Panc1 (cell line): Measurements from ENCODE around the gene PHF24. TPM values are rescaled to one million over a fixed set of nuclear protein-coding genes. Genes with fewer than 3 reads are reported as not detected.

Experiments
- ATAC-seq: fragments of 200-7000 bp; cut with Tn5 transposase; 2 replicates; pipeline ENCODE4 v1.9.1; 2020; ENCODE audit warnings: mild to moderate bottlenecking, moderate library complexity
- BruUV-seq: library from RNA; stranded (reverse); fragments of 400-500 nt; replicated peaks from 2 replicates; lab custom pipeline; 2021; lab: Mats Ljungman, UMichigan
- CTCF ChIA-PET: fragments of 300-600 bp; sonication (Branson Sonifier 250); formaldehyde crosslinking; loops from one replicate; lab custom pipeline; 2022; ENCODE audit warnings: antibody characterized with exemption; lab: Charles Lee
- POLR2A ChIA-PET: fragments of 300-600 bp; sonication (Branson Sonifier 250); formaldehyde crosslinking; loops from one replicate; lab custom pipeline; 2022; ENCODE audit warnings: antibody characterized with exemption; lab: Charles Lee
- DNase-seq: peaks from one replicate; pipeline ENCODE4 v3.0.0-alpha.2; 2010; ENCODE audit warnings: low read depth, low spot score
- H3K27ac ChIP-seq: 2 replicates; pipeline ENCODE4 v1.5.1; 2011; ENCODE audit warnings: mild to moderate bottlenecking, low read length, inconsistent platforms
- H3K27me3 ChIP-seq: fragments of 200-500 bp; sonication (Bioruptor generic); 2 replicates; pipeline ENCODE4 v1.6.0; 2014; ENCODE audit warnings: low read length, inconsistent platforms; ENCODE audit not compliant: control insufficient read depth, insufficient read depth
- H3K36me3 ChIP-seq: fragments of 200-500 bp; sonication (Bioruptor generic); 2 replicates; pipeline ENCODE4 v1.5.1; 2014; ENCODE audit warnings: inconsistent platforms, mild to moderate bottlenecking, low read length, moderate library complexity; ENCODE audit not compliant: control insufficient read depth, insufficient read depth
- H3K4me1 ChIP-seq: 2 replicates; pipeline ENCODE4 v1.5.1; 2011; ENCODE audit warnings: inconsistent platforms, mild to moderate bottlenecking, low read length, moderate library complexity; ENCODE audit not compliant: control insufficient read depth, insufficient read depth
- H3K4me3 ChIP-seq, 2 experiments: 2 replicates each; pipeline ENCODE4 v1.5.1; 2011 to 2012; ENCODE audit warnings: low read depth in 2 of 2, low read length in 2 of 2, mild to moderate bottlenecking in 2 of 2, inconsistent platforms in 1 of 2, moderate library complexity in 1 of 2
- H3K9me3 ChIP-seq: fragments of 200-500 bp; sonication (Bioruptor generic); 2 replicates; pipeline ENCODE4 v1.5.1; 2014; ENCODE audit warnings: low read depth, mild to moderate bottlenecking, inconsistent platforms, low read length, moderate library complexity; ENCODE audit not compliant: control insufficient read depth, insufficient read depth
- POLR2AphosphoS5 ChIP-seq: IDR thresholded peaks from 2 replicates; pipeline ENCODE4 v1.6.1; 2012; ENCODE audit warnings: mild to moderate bottlenecking, low read depth, low read length, moderate library complexity
- SIN3A ChIP-seq: IDR thresholded peaks from 2 replicates; pipeline ENCODE4 v1.6.1; 2012; ENCODE audit warnings: low read depth, mild to moderate bottlenecking, low read length, moderate library complexity, borderline replicate concordance; ENCODE audit not compliant: insufficient read depth
- TCF7L2 ChIP-seq: IDR thresholded peaks from 2 replicates; pipeline ENCODE4 v1.6.1; 2011; ENCODE audit warnings: mild to moderate bottlenecking, low read depth, low read length, inconsistent platforms
- in situ Hi-C: cut with HindIII; loops from 2 replicates; pipeline ENCODE4 v1.10.0; 2016; ENCODE audit warnings: low sequenced_read_pairs, low pct_unique_long_range_greater_than_20kb
- intact Hi-C: fragments of 100-400 bp; cut with micrococcal nuclease; formaldehyde crosslinking; loops from one replicate; pipeline ENCODE4 v1.10.0; 2022; ENCODE audit not compliant: unreplicated experiment
- total RNA-seq: library from RNA; stranded (reverse); gene quantifications from one replicate; pipeline ENCODE4 v1.2.1, GENCODE V29; 2021; ENCODE audit not compliant: unreplicated experiment
- TF ChIP-seq, protein P1 (sequence below), 2 experiments: IDR thresholded peaks; 2 replicates each; pipeline ENCODE4 v1.6.1; 2011 to 2012; ENCODE audit warnings: low read depth in 2 of 2, control low read depth in 1 of 2, low read length in 1 of 2, mild to moderate bottlenecking in 1 of 2, moderate library complexity in 1 of 2; ENCODE audit not compliant: insufficient read depth in 1 of 2
- TF ChIP-seq, protein P2 (sequence below): fragments of 450-650 bp; IDR thresholded peaks from 2 replicates; pipeline ENCODE4 v1.5.1; 2017; ENCODE audit warnings: mild to moderate bottlenecking

Gene PHF24
- total RNA-seq, 1 experiment from 2014 or later: 0.08 TPM

DNA sequence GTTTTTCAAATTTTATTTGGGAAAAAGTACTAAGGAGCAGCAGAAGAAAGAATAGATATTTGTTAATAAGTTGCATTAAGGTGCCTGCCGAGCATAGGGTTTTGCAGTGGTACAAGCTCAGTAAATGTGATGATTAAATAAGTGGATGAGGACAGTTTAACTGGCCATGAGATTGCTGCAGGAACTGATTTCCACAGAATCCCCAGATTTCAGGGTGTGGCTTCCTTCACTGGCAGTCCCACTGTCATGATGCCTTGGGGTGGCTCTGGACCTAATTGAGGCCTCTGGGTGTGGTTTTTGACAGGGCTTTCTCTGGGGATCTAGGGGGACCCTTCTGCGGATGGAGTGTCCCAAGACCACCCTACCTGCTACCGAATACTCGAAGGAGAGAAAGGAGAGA lies 1.4 kb downstream of the PHF24 start:
- BruUV-seq: no TSS peak
- no peak for ATAC-seq
- no peak for TF ChIP-seq POLR2AphosphoS5
- TF ChIP-seq SIN3A: no peak
- TF ChIP-seq, protein P1, sequence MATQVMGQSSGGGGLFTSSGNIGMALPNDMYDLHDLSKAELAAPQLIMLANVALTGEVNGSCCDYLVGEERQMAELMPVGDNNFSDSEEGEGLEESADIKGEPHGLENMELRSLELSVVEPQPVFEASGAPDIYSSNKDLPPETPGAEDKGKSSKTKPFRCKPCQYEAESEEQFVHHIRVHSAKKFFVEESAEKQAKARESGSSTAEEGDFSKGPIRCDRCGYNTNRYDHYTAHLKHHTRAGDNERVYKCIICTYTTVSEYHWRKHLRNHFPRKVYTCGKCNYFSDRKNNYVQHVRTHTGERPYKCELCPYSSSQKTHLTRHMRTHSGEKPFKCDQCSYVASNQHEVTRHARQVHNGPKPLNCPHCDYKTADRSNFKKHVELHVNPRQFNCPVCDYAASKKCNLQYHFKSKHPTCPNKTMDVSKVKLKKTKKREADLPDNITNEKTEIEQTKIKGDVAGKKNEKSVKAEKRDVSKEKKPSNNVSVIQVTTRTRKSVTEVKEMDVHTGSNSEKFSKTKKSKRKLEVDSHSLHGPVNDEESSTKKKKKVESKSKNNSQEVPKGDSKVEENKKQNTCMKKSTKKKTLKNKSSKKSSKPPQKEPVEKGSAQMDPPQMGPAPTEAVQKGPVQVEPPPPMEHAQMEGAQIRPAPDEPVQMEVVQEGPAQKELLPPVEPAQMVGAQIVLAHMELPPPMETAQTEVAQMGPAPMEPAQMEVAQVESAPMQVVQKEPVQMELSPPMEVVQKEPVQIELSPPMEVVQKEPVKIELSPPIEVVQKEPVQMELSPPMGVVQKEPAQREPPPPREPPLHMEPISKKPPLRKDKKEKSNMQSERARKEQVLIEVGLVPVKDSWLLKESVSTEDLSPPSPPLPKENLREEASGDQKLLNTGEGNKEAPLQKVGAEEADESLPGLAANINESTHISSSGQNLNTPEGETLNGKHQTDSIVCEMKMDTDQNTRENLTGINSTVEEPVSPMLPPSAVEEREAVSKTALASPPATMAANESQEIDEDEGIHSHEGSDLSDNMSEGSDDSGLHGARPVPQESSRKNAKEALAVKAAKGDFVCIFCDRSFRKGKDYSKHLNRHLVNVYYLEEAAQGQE (IDR thresholded peaks at IDR 0.05; ENCODE audit: insufficient read depth in 1 of 2, low read depth in 2 of 2, low read length in 1 of 2): no peak
- TF ChIP-seq, protein P2, sequence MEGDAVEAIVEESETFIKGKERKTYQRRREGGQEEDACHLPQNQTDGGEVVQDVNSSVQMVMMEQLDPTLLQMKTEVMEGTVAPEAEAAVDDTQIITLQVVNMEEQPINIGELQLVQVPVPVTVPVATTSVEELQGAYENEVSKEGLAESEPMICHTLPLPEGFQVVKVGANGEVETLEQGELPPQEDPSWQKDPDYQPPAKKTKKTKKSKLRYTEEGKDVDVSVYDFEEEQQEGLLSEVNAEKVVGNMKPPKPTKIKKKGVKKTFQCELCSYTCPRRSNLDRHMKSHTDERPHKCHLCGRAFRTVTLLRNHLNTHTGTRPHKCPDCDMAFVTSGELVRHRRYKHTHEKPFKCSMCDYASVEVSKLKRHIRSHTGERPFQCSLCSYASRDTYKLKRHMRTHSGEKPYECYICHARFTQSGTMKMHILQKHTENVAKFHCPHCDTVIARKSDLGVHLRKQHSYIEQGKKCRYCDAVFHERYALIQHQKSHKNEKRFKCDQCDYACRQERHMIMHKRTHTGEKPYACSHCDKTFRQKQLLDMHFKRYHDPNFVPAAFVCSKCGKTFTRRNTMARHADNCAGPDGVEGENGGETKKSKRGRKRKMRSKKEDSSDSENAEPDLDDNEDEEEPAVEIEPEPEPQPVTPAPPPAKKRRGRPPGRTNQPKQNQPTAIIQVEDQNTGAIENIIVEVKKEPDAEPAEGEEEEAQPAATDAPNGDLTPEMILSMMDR: no peak
- no peak for TF ChIP-seq TCF7L2
- ChIA-PET CTCF (interaction anchor here (0.6 to 1.8 kb wide), 2 partner anchors 60 to 95 kb away, joined by 3 to 7 read pairs; no protein-coding TSS in a partner anchor), POLR2A (no interaction called here)
- in situ Hi-C loops: no loop called here
- H3K4me3 ChIP-seq: no peak overlapping the region
- H3K4me1 ChIP-seq: peaks cover 8% of the 10 kb centered on the region; the same call in 1 of the 2 replicates
- no peak for DNase-seq
- no peaks in the 10 kb centered on the region for H3K9me3 ChIP-seq
- H3K27ac ChIP-seq: no peak overlapping the region
- no peaks in the 10 kb centered on the region for H3K36me3 ChIP-seq
- intact Hi-C loops: no loop called here
- H3K27me3 ChIP-seq: peaks cover 69% of the 10 kb centered on the region

DNA sequence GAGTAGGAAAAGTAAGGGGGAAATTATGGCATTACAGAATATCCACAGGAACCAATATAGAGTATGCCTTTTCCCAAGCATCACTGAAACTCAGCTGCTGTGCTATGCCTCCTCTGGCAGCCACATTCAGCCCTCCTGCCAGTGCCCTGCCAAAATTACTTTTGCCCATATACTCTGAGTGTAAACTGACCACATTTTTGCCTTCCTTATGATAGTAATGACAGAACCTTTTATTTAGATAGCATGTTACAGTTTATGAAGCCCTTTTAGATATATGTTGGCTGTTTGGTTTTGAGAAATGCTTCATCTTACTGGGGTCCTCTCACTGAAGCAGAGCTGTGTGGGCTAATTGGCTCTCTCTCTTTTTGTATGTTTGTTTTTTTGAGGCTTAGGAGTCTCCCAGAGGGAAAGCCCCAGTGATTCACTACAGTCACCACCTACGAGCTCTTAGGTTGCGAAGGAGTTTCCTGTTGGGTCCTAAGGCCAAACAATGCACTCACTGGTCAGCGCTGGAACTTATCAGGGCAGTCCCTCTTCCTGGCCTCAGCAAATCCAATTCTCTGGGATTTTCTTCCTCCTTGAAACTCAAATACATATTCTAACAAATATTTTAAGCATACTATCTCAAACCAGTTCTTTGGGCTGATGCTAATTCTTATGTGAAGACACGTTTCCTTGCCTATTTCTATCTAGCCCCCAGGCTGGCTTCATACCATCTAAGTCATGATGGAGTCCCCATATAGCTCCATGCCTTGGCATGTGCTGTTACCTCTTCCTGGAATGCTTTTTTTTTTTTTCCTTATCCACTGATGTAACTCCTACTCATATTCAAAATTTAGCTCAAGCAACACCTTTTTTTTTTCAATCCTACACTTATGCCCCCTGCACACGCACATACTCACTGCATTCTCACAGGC lies 3.7 kb downstream of the PHF24 start:
- DNase-seq: no peak
- no peak for TF ChIP-seq SIN3A
- TF ChIP-seq, protein P2: no peak
- no peaks in the 10 kb centered on the region for H3K9me3 ChIP-seq
- ATAC-seq: peak; percentile 72
- no peaks in the 10 kb centered on the region for H3K36me3 ChIP-seq
- in situ Hi-C loops: no loop called here
- no TSS peak for BruUV-seq
- no peak overlapping the region for H3K27ac ChIP-seq
- H3K27me3 ChIP-seq: peaks cover 71% of the 10 kb centered on the region
- intact Hi-C loops: no loop called here
- H3K4me1 ChIP-seq: peaks cover 8% of the 10 kb centered on the region; the same call in 1 of the 2 replicates
- POLR2A ChIA-PET: interaction anchor here (0.6 kb wide), 1 partner anchor 240 kb away, joined by 3 read pairs; no protein-coding TSS in a partner anchor
- CTCF ChIA-PET: interaction anchor here (1.0 to 1.4 kb wide), 2 partner anchors 11 to 62 kb away, joined by 3 to 4 read pairs; no protein-coding TSS in a partner anchor
- H3K4me3 ChIP-seq: no peak overlapping the region
